ENCODE data around the gene JARID2.

The JARID2 gene

GRCh38 chr6:15290067-15290680 is 44.3 kb downstream of the JARID2 start:
- CTCF ChIA-PET, result interaction anchor here (0.8 kb wide), 1 partner anchor 42 kb away, joined by 4 read pairs; no protein-coding TSS in a partner anchor
- DNase-seq (ENCODE audit: low read depth, low spot score), result no peak
- POLR2A ChIA-PET, result interaction anchor here (0.7 kb wide), 2 partner anchors 10 to 1889 kb away, joined by 3 to 4 read pairs; no protein-coding TSS in a partner anchor
- no peak overlapping the region for H3K4me3 ChIP-seq (ENCODE audit: low read depth, low read length)
- no peak for TF ChIP-seq CTCF (IDR thresholded peaks at IDR 0.05; ENCODE audit: insufficient read depth, low read length, missing control alignments)

- CTCF ChIA-PET, result no interaction called here
- no peak overlapping the region for H3K4me3 ChIP-seq (ENCODE audit: low read depth, low read length)
- POLR2A ChIA-PET, result no interaction called here
- TF ChIP-seq CTCF (IDR thresholded peaks at IDR 0.05; ENCODE audit: insufficient read depth, low read length, missing control alignments), result no peak
- no peak for DNase-seq (ENCODE audit: low read depth, low spot score)
Measured at GRCh38 chr6:15290962-15291704, 45.3 kb downstream of the JARID2 start.

- DNase-seq (ENCODE audit: low read depth, low spot score), result no peak
- H3K4me3 ChIP-seq (ENCODE audit: low read depth, low read length), result no peak overlapping the region
- POLR2A ChIA-PET, result no interaction called here
- no peak for TF ChIP-seq CTCF (IDR thresholded peaks at IDR 0.05; ENCODE audit: insufficient read depth, low read length, missing control alignments)
- CTCF ChIA-PET, result no interaction called here
Measured at GRCh38 chr6:15292721-15293302, 46.9 kb downstream of the JARID2 start.

- CTCF ChIA-PET, result no interaction called here
- no peak for DNase-seq (ENCODE audit: low read depth, low spot score)
- H3K4me3 ChIP-seq (ENCODE audit: low read depth, low read length), result no peak overlapping the region
- POLR2A ChIA-PET, result no interaction called here
- no peak for TF ChIP-seq CTCF (IDR thresholded peaks at IDR 0.05; ENCODE audit: insufficient read depth, low read length, missing control alignments)
Measured at GRCh38 chr6:15293674-15294073, 47.8 kb downstream of the JARID2 start.

GRCh38 chr6:15294504-15294903 is 48.6 kb downstream of the JARID2 start:
- POLR2A ChIA-PET, result no interaction called here

More at GRCh38 chr6:15294504-15294903, 48.6 kb downstream of the JARID2 start:
- no peak for DNase-seq (ENCODE audit: low read depth, low spot score)
- CTCF ChIA-PET, result no interaction called here
- H3K4me3 ChIP-seq (ENCODE audit: low read depth, low read length), result no peak overlapping the region
- no peak for TF ChIP-seq CTCF (IDR thresholded peaks at IDR 0.05; ENCODE audit: insufficient read depth, low read length, missing control alignments)
